ENCODE data around the gene SLC25A45.

The SLC25A45 gene

DNA sequence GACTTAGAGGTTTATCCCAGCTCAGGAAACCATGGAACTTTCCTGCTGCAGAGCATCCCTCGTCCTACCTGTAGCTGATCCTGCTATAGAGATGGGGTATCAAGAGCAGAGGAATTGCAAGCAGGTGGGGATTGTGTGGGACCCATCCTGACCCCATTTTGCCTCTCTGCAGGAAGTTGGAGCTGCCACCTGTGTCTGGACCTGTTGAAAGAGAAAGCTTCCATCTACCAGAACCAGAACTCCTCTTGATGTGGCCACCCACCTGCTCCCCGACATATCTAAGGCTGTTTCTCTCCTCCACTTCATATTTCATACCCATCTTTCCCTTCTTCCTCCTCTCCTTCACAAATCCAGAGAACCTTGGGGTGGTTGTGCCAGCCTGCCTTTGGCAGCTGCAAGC lies 30.9 kb downstream of the SLC25A45 start:
- no peak overlapping the region for H3K4me3 ChIP-seq (replicated peaks; ENCODE audit: insufficient read depth, low read length)
- H3K27ac ChIP-seq (replicated peaks): no peak overlapping the region
- no peak for DNase-seq (ENCODE audit: low read depth in 1 of 2, low spot score in 1 of 2)
- TF ChIP-seq, protein P1, sequence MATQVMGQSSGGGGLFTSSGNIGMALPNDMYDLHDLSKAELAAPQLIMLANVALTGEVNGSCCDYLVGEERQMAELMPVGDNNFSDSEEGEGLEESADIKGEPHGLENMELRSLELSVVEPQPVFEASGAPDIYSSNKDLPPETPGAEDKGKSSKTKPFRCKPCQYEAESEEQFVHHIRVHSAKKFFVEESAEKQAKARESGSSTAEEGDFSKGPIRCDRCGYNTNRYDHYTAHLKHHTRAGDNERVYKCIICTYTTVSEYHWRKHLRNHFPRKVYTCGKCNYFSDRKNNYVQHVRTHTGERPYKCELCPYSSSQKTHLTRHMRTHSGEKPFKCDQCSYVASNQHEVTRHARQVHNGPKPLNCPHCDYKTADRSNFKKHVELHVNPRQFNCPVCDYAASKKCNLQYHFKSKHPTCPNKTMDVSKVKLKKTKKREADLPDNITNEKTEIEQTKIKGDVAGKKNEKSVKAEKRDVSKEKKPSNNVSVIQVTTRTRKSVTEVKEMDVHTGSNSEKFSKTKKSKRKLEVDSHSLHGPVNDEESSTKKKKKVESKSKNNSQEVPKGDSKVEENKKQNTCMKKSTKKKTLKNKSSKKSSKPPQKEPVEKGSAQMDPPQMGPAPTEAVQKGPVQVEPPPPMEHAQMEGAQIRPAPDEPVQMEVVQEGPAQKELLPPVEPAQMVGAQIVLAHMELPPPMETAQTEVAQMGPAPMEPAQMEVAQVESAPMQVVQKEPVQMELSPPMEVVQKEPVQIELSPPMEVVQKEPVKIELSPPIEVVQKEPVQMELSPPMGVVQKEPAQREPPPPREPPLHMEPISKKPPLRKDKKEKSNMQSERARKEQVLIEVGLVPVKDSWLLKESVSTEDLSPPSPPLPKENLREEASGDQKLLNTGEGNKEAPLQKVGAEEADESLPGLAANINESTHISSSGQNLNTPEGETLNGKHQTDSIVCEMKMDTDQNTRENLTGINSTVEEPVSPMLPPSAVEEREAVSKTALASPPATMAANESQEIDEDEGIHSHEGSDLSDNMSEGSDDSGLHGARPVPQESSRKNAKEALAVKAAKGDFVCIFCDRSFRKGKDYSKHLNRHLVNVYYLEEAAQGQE (IDR thresholded peaks at IDR 0.05; ENCODE audit: insufficient replicate concordance, low read depth): no peak
- TF ChIP-seq SPI1 (IDR thresholded peaks at IDR 0.05; ENCODE audit: borderline replicate concordance, low read depth): no peak
- TF ChIP-seq POLR2AphosphoS5 (IDR thresholded peaks at IDR 0.05; ENCODE audit: low read depth): no peak
- TF ChIP-seq GABPA (IDR thresholded peaks at IDR 0.05; ENCODE audit: low read depth): no peak
- TF ChIP-seq, protein P2, sequence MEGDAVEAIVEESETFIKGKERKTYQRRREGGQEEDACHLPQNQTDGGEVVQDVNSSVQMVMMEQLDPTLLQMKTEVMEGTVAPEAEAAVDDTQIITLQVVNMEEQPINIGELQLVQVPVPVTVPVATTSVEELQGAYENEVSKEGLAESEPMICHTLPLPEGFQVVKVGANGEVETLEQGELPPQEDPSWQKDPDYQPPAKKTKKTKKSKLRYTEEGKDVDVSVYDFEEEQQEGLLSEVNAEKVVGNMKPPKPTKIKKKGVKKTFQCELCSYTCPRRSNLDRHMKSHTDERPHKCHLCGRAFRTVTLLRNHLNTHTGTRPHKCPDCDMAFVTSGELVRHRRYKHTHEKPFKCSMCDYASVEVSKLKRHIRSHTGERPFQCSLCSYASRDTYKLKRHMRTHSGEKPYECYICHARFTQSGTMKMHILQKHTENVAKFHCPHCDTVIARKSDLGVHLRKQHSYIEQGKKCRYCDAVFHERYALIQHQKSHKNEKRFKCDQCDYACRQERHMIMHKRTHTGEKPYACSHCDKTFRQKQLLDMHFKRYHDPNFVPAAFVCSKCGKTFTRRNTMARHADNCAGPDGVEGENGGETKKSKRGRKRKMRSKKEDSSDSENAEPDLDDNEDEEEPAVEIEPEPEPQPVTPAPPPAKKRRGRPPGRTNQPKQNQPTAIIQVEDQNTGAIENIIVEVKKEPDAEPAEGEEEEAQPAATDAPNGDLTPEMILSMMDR (IDR thresholded peaks at IDR 0.05; ENCODE audit: insufficient read depth, low read length): no peak
- H3K27me3 ChIP-seq (ENCODE audit: insufficient read depth, poor library complexity, severe bottlenecking): no peaks in the 10 kb centered on the region

DNA sequence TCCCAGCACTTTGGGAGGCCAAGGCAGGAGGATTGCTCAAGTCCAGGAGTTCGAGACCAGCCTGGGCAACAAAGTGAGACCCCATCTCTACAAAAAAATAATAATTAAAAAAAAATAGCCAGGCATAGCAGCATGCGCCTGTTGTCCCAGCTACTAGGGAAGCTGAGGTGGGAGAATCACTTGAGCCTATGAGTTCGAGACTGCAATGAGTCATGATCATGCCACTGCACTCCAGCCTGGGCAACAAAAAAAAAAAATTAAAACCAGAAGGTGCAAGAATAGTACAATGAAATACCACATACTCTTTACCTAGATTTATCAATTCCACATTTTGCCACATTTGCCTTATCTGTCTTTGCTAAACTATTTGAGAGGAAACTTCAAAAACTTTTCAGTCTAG lies 40.6 kb downstream of the SLC25A45 start:
- Histone ChIP-seq H3K27ac (replicated peaks) (no peak overlapping the region), H3K4me3 (replicated peaks; ENCODE audit: insufficient read depth, low read length) (no peak overlapping the region), H3K27me3 (ENCODE audit: insufficient read depth, poor library complexity, severe bottlenecking) (no peaks in the 10 kb centered on the region)
- DNase-seq (ENCODE audit: low read depth in 1 of 2, low spot score in 1 of 2): no peak
- TF ChIP-seq, protein P1 (IDR thresholded peaks at IDR 0.05; ENCODE audit: insufficient replicate concordance, low read depth): no peak
- no peak for TF ChIP-seq POLR2AphosphoS5 (IDR thresholded peaks at IDR 0.05; ENCODE audit: low read depth)

DNA sequence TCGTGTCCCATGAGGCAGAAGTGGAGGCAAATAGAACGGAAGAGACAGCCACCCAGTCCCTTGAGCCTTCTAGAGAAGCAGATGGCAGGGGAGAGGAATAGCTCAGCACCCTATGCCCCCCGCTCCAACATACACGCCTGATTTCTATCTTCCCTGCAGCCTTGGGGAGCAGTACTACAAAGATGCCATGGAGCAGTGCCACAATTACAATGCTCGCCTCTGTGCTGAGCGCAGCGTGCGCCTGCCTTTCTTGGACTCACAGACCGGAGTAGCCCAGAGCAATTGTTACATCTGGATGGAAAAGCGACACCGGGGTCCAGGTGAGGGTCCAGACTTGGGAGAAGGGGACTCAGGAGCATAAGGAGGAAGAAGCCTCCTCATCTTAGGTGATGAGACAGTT lies 42.2 kb downstream of the SLC25A45 start:
- Histone ChIP-seq H3K27me3 (ENCODE audit: insufficient read depth, poor library complexity, severe bottlenecking) (no peaks in the 10 kb centered on the region), H3K27ac (replicated peaks) (no peak overlapping the region), H3K4me3 (replicated peaks; ENCODE audit: insufficient read depth, low read length) (no peak overlapping the region)
- DNase-seq (ENCODE audit: low read depth in 1 of 2, low spot score in 1 of 2): no peak
- TF ChIP-seq, protein P1 (IDR thresholded peaks at IDR 0.05; ENCODE audit: insufficient replicate concordance, low read depth): no peak
- TF ChIP-seq GABPA (IDR thresholded peaks at IDR 0.05; ENCODE audit: low read depth) (no peak), SPI1 (IDR thresholded peaks at IDR 0.05; ENCODE audit: borderline replicate concordance, low read depth) (no peak), POLR2AphosphoS5 (IDR thresholded peaks at IDR 0.05; ENCODE audit: low read depth) (no peak)
- TF ChIP-seq, protein P2 (IDR thresholded peaks at IDR 0.05; ENCODE audit: insufficient read depth, low read length): no peak

DNA sequence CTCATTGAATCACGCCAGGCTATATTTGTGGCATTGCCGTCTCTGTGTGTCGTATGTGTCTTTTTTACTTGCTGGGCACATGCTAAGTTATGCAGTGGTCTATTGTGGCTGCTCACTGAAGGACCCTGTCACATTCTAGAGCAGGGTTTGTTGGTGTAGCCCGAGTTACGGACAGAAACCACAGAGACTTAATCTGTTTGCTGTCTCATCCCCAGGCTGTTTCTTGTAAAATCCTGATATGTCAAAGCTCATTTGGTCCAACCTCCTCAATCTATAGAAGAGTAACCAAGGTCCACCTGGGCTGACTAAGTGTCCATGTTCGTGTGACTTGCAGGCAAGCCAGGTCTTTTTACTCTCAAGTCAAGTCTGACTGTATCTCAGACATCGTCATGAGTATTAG lies 43.8 kb downstream of the SLC25A45 start:
- TF ChIP-seq, protein P2 (IDR thresholded peaks at IDR 0.05; ENCODE audit: insufficient read depth, low read length): no peak
- TF ChIP-seq SPI1 (IDR thresholded peaks at IDR 0.05; ENCODE audit: borderline replicate concordance, low read depth): no peak
- no peak for TF ChIP-seq POLR2AphosphoS5 (IDR thresholded peaks at IDR 0.05; ENCODE audit: low read depth)
- TF ChIP-seq, protein P1 (IDR thresholded peaks at IDR 0.05; ENCODE audit: insufficient replicate concordance, low read depth): no peak
- TF ChIP-seq GABPA (IDR thresholded peaks at IDR 0.05; ENCODE audit: low read depth): no peak
- H3K27ac ChIP-seq (replicated peaks): no peak overlapping the region
- H3K27me3 ChIP-seq (ENCODE audit: insufficient read depth, poor library complexity, severe bottlenecking): no peaks in the 10 kb centered on the region

More for the DNA sequence above, 43.8 kb downstream of the SLC25A45 start:
- no peak overlapping the region for H3K4me3 ChIP-seq (replicated peaks; ENCODE audit: insufficient read depth, low read length)
- DNase-seq (ENCODE audit: low read depth in 1 of 2, low spot score in 1 of 2): no peak
